HG03575 (cell line): ENCODE results near the gene ESYT3.

Experiments
- ATAC-seq: cut with Tn5 transposase; IDR thresholded peaks from one replicate; pipeline ENCODE4 v1.9.1; 2021; ENCODE audit not compliant: unreplicated experiment, insufficient number of reproducible peaks, low FRiP score; ENCODE audit errors: extremely low read depth

Gene ESYT3, protein sequence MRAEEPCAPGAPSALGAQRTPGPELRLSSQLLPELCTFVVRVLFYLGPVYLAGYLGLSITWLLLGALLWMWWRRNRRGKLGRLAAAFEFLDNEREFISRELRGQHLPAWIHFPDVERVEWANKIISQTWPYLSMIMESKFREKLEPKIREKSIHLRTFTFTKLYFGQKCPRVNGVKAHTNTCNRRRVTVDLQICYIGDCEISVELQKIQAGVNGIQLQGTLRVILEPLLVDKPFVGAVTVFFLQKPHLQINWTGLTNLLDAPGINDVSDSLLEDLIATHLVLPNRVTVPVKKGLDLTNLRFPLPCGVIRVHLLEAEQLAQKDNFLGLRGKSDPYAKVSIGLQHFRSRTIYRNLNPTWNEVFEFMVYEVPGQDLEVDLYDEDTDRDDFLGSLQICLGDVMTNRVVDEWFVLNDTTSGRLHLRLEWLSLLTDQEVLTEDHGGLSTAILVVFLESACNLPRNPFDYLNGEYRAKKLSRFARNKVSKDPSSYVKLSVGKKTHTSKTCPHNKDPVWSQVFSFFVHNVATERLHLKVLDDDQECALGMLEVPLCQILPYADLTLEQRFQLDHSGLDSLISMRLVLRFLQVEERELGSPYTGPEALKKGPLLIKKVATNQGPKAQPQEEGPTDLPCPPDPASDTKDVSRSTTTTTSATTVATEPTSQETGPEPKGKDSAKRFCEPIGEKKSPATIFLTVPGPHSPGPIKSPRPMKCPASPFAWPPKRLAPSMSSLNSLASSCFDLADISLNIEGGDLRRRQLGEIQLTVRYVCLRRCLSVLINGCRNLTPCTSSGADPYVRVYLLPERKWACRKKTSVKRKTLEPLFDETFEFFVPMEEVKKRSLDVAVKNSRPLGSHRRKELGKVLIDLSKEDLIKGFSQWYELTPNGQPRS

DNA sequence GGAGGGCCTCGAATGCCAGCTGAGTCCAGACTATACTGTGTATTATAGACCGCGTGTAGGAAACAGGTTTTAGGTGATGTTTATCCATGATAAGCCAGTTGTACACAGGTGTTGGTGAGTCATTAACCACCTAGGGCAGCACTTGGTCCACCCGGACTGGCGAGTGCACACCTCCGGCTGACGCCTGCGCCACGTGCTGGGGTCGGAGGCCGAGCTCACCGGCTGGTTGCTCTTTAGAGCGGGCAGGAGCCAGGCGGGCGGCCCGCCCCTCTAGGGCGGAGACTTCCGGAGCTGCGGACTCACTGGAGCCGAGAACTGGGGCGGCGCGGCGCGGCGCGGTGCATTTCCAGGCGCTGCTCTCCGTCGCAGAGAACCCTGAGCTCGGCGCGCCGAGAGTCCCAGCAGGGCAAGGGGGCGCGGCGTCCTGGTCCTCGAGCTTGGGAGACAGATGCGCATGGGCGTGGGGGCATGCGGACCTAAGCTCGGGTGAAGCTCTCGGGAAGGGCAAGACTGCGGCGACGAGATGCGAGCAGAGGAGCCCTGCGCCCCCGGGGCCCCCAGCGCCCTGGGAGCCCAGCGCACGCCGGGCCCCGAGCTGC lies at the start of gene ESYT3:
ESYT3 (plus strand) TSS at position 341 of the 599 bp plus-strand sequence; CDS start at position 524, 183 bp downstream.
- no peak for ATAC-seq

DNA sequence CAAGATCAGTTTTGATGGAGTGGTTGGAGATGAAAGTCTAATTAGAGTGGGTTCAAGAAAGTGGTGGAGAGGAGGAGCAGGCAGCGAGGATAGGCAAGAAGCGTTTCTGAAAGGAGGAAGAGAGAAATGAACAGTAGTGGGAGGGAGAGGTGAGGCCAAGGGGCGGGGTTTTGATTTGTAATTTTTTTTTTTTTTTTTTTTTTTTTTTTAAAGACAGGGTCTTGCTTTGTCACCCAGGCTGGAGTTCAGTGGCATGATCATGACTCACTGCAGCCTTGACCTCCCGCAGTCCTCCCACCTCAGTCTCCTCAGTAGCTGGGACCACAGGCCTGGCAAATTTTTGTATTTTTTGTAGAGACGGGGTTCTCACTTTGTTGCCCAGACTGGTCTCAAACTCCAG lies 49.4 kb upstream of the ESYT3 start:
- ATAC-seq: no peak

DNA sequence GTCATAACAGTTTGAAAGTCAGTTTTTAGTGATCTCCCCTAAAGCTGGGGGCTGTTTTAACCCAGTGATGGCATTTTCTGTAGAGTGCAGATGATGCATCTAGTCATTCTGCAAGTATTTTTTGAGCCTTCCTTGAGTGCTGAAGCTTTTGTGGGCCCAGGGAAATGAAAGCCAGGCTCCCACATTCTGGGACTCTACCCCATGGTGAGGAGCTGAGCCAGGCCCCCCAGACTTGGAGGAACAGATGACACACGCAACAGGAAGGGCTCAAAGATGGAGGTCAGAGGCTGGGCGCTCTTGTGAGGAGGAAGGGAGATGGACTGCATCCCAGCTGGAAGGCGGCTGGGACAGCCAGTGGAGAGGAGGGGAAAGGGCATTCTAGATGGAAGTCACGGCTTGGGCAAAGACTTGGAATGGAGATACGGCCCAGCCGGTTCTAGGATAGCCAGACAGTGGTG lies 45.2 kb upstream of the ESYT3 start:
- ATAC-seq: no peak

DNA sequence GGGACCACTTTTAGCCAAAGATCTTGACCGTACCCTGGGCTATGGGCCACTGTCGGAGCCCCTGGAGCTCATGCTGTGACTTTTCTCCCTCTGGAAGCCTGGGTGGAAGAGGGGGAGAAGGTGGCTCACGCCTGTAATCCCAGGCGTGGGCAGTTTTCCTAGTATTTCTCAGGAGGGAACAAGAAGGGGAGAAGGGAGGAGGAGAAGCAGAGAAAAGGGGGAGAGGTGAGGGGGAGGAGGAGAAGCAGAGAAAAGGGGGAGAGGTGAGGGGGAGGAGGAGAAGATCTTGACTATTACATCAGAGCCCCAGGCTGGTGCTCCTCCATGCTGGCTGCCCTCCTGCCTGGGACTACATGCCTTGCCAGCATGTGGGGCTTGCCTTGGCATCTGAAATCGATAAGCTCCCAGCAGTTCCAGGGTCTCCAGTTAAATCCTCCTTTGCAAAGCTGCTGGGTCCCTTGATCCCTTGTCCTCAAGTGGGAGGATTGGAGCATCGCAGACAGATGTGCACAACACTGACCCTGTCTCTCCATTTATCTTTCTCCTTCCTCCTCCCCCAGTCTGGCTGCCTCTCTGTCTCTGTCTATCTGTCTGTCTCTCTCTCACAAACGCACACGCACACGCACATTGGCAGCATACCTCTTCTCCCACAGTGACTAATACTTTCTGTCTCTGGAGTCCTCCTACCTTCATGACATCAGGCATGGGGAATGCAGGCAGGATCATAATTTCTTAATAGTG lies 44.4 kb upstream of the ESYT3 start:
- no peak for ATAC-seq

DNA sequence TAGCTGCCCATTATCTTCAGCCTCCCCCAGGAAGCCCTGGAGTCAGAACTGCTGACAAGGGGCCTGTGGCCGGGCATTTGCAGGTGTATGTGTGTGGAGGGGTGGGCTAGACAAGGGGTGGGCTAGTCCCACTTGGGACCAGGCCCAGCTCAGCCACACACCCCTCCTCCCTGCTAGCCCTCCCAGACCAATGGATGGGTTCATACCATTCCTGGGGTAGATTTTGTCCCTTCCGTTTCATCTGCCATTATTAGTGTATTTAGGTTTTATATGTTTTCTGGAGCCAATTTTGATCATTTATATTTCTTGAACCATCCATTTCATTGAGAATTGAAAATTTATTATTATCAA lies 43.9 kb upstream of the ESYT3 start:
- no peak for ATAC-seq

DNA sequence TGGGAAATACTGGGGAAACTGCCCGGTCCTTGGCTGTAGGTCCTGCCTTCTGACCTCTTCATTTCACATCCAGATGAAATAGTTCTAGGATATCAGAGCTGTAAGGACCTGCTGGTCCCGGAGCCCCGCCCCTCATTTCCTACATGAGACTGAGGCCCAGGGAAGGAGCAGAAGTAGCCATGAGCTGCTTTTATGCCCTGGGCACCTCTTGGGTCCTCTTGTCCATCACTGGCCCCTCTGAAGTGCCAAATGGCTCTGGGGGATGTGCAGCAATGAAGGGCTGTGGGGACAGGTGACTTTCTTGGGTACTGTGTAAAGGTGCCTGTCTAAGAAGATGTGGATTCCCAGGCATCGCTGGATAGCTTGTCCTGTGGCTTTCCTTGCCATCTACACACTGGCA lies 40.3 kb upstream of the ESYT3 start:
- no peak for ATAC-seq

DNA sequence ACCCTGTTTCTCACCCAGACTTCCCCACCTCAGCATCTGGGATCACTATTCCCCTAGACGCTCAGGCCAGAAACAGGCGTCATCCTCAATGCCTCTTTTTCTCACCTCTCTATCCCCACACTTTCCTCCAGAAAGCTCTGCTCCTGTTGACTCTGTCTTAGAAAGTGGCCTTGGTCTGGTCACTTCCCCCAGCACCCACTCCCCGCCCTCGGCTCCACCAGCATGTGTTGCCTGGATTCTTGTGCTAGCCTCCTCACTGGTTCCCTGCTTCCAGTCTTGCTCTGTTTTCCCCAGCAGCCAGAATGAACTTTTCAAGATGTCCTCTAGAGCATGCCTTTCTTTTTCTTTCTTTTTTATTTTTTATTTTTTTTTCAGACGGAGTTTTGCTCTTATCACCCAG lies 39.7 kb upstream of the ESYT3 start:
- no peak for ATAC-seq

DNA sequence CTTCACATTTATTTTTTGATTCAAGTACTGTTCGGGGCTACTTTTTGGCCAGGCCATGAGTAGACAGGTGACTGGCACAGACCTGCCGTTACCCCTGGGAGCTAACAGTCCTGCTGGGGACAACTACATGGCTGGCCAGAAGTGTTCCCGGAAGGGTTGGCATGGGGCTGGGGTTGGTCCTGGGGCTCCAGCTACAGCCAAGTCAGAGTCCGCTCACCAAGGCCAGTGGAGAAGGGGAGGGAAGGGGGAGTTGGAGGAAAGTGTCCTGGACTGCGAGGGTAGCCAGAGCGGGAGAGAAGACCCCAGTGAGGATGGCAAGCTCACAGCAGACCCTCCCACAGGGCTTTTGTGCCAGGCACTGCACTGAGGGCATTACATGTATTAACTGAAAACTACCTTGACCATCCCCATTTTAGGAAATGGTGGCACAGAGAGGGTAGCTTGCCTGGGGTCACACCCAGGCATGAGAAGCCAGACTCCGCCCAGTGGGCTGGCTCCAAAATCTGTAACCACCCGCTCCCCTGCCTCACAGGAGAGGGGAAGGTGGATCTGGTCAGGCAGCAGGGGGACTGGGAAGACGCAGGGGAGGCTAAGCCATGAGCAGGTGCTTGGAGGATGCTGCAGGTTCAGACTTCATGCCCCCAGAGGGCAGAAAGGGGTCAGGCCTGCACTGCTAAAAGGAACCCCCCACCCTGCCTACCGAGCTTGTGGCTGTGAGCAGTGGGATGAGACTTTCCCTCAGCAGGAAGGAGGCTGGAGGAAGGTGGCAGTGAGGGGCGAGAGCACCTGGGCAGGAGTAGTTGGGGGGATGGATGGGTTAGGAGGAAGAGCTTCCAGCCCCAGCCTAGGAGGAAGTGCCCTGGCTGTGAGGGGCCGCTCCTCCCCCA lies 38.3 kb upstream of the ESYT3 start:
- no peak for ATAC-seq

DNA sequence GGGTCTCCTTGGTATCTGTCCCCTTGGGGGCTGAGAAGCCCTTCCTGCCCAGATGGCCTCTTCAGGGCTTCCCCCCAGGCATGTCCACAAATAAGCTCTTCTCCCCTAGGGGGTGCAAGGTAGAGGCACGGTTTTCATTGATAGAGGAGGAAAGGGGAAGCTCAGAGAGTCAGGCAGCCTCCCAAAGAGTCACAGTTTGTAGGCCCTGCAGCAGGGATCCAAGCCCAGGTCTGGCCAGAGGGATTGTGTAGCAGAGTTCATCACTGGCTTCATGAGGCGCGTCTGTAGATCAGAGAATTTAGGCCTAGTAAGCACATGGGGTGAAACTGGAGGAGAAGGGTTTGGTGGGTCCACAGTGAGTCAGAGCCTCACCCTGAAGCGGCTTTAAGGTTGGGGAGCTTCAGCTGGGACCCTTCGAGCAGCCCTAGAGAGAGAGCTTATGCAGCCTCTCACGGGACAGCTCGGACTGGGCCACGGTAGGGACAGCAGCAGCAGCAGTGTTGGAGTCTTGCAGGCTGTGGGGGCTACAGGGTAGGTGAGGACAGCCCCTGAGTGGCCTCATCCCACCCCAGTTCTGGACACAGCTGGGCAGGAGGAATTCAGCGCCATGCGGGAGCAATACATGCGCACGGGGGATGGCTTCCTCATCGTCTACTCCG lies 37.5 kb upstream of the ESYT3 start:
- ATAC-seq: no peak

DNA sequence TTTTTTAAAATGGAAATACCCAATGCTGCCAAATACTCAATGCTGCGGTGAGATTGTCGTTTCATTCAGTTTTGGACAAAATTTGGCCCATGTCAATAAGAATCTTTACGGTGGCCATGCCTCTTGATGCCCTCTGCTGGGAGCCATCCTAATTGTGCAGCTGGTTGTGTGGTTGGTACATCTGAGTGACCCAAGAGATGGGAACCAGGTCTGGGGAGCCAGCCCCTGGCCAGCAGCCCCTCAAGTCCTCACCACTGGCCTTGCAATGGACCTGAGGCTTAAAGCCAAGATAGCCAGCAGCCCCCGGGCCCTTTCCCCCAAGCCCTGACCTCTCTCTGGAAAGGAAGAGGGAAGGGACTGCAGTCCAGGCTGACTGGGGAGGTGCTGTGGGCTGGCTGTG lies 36.4 kb upstream of the ESYT3 start:
- ATAC-seq: no peak

DNA sequence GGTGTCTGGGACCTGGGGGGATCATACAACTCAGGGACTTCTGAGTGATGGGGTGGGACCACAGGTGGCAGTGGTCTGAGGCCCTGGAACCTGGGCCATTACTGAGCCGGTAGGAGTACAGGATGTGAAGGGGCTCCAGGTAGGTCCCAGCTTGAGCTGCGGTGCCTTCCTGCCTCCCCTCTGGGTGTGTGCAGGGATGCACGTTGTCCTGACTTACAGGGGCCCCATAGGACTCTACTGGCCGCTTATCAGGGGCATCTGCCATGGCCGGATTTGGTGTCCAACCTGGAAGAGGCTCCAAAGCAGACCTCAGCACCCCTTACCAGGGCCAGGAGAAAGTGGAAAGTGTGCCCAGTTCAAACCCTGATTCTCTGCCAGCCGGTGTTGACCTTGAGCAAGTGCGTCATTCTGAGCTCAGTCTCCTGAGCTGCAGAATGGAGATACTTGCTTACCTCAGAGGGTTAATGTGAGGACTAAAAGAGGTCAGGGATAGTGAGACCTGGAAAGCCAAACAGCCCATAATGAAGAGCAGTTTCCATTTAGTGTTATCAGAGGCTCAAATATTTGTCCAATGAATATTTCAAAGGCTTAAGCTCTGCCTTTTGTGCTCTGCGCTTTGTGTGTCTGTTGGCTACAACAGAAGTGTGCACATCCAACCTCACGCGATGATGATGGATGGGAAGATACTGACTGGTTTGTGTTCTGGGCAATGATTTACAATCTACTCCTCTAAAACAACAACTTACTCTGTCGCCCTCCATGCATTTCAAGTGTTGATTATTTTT lies 35.4 kb upstream of the ESYT3 start:
- no peak for ATAC-seq

DNA sequence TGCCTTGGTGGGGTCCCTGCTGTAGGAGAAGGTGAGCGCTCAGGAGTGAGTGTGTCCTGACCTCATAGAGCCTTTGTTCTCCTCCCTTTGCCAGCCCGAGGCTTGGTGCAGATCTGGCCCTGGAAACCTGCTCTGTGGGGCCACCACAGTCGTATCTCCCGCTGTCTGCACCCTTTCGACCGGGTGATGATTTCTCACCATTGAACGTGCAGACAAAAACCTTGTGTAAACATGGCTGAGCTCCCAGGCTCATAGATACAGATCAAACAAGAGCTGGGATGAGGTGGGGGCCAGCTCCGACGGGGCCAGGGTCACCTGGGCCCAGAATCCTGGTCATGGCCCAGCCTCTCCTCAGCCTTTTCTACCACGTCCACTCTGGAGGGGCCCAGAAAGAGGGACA lies 34.6 kb upstream of the ESYT3 start:
- no peak for ATAC-seq

DNA sequence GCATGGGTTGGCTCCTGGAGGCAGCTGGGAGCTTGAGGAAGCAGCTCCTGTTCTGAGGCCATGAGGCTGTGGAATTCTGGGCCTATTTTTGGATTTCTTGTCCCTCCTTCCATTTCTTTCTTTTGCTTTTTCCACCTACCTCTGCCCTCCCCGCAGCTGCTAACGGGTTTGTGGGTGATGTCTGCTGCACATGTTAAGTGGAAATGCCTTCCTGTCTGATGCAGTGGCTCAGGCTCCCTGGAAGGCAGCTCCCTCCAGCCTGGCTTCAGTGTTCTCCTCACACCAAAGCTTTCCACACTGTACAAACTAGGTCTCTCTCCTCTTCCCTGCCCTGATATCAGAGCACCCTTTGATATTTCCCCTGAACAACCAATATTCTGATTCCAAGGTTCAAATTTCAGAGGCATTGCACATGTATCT lies 33.8 kb upstream of the ESYT3 start:
- no peak for ATAC-seq

DNA sequence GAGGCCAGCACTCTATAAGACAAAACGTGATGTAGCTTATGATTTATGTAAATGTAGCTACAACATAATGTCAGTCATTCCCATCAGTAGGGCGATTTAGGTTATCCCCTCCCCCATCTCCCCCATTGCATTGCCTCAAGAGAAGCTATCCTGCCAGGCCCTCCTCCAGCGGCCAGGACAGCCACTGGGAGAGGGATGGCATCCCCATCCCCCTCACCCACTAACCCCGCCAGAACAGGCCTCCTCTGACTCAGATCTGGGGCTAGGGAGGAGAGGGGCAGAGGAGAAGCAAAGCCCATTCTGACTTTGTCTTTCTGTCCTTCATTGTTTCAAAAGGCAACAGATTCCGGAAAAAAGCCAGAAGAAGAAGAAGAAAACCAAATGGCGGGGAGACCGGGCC lies 32.6 kb upstream of the ESYT3 start:
- no peak for ATAC-seq

DNA sequence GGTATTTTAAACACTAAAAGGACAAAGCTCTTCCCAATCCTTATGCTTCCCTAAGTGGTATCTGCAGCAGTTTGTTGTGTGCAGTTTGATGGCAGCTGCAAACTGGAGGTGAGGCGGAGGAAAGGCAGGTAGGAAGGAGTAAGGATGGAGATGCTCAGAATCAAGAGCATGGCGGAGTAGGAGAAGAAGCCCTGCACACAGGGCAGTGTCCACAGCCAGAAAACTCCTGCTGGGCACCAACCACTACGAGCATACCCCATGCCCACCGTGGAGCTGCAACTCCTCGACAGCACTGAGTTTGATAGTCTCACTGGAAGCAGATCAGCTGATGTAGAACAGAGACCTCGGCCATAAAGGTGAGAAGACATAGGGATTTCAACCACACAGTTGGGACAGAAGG lies 30.3 kb upstream of the ESYT3 start:
- no peak for ATAC-seq

DNA sequence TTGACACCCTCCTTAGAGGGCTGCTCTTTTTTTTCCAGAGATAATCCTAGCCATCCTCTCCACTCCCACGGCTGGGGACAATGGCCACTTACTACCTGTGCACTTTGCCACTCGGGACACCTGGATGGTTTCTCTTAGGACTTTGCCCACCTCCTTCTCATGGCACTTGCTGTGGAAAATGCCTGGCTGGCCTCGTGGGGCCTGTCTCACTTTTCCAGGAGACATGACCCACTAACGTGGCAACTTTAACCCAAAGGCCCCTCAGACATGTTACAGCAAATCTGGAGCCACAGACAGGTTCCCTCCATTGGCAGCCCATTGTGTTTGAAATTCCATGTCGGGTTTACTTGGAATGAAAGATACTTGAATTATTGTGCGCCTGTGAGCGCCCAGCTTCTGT lies 29.4 kb upstream of the ESYT3 start:
- ATAC-seq: no peak

DNA sequence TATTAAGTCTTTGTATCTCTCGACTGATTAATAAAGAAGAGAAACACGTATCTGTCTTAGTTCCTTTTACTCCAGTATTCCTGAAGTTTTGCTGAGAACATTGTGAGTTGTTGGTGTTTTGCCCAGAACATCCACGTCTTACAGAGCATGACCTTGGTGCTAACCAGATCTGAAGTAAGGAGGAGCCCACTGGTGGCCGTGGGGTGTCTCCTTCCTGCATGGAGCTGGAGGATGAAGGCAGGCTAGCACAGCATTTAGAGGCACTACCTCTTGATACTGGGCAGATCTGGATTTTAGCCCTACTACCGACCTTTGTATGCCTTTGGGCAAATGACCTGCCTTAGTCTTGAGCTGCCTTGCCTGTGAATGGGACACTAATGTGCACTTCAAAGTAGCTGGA lies 28.9 kb upstream of the ESYT3 start:
- no peak for ATAC-seq
